Measurements from ENCODE around the gene CPNE9. TPM values are rescaled to one million over a fixed set of nuclear protein-coding genes. Genes with fewer than 3 reads are reported as not detected.
A peak's percentile ranks its signal among the peaks of the same experiment; 100 is the strongest.

CPNE9 gene, protein sequence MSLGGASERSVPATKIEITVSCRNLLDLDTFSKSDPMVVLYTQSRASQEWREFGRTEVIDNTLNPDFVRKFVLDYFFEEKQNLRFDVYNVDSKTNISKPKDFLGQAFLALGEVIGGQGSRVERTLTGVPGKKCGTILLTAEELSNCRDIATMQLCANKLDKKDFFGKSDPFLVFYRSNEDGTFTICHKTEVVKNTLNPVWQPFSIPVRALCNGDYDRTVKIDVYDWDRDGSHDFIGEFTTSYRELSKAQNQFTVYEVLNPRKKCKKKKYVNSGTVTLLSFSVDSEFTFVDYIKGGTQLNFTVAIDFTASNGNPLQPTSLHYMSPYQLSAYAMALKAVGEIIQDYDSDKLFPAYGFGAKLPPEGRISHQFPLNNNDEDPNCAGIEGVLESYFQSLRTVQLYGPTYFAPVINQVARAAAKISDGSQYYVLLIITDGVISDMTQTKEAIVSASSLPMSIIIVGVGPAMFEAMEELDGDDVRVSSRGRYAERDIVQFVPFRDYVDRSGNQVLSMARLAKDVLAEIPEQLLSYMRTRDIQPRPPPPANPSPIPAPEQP
- total RNA-seq, result 1 to 10 TPM in 2 of 4 donors, under 1 TPM in 2; 0.54 to 1.6 (median 1.1) TPM

- intact Hi-C loops (cut with DNase I; ENCODE audit: low total_unique reads), result no loop called here
- DNase-seq (ENCODE audit: low spot score in 2 of 2), result no peak
- H3K4me3 ChIP-seq (ENCODE audit: low read depth, poor library complexity, severe bottlenecking), result peak within 1 kb of the TSS; percentile 32
- 0 to 4% methylated on average over 18 to 21 of the region's 56 CpGs for WGBS, 2 donors
- TF ChIP-seq, protein P1, sequence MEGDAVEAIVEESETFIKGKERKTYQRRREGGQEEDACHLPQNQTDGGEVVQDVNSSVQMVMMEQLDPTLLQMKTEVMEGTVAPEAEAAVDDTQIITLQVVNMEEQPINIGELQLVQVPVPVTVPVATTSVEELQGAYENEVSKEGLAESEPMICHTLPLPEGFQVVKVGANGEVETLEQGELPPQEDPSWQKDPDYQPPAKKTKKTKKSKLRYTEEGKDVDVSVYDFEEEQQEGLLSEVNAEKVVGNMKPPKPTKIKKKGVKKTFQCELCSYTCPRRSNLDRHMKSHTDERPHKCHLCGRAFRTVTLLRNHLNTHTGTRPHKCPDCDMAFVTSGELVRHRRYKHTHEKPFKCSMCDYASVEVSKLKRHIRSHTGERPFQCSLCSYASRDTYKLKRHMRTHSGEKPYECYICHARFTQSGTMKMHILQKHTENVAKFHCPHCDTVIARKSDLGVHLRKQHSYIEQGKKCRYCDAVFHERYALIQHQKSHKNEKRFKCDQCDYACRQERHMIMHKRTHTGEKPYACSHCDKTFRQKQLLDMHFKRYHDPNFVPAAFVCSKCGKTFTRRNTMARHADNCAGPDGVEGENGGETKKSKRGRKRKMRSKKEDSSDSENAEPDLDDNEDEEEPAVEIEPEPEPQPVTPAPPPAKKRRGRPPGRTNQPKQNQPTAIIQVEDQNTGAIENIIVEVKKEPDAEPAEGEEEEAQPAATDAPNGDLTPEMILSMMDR (IDR thresholded peaks at IDR 0.05), result no peak
- TF ChIP-seq POLR2A (IDR thresholded peaks at IDR 0.05), result no peak
These were observed at the start of gene CPNE9 for GRCh38 chr3:9703736-9704346. Gene CPNE9, plus strand, starts transcription at chr3:9703833. Its CDS starts 164 bp downstream, at chr3:9703997.

DNA sequence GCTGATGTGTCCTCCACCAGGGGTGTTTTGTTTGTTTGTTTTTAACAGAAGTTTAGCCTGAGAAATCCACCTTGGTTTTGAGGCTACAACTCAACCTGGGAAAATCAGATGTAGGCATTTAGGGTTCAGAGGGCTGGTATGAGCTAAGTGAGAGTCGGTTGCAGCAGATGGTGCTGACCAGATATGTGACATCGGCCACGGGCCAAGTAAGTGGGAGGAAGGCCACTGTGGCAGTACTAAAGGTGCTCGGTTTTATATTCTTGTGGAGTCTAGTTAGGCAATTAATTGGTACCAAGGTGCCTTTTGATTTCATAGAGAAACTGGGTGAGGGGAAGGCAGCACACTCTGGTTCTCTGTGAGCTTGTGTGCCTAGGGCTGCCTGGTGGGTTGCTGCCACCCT lies 43.8 kb upstream of the CPNE9 start:
- TF ChIP-seq, protein P1 (IDR thresholded peaks at IDR 0.05), result no peak
- no peak for TF ChIP-seq POLR2A (IDR thresholded peaks at IDR 0.05)
- intact Hi-C loops (cut with DNase I; ENCODE audit: low total_unique reads), result no loop called here
- 91 to 94% methylated on average over 4 of the region's 4 CpGs for WGBS, 2 donors
- DNase-seq (ENCODE audit: low spot score in 2 of 2), result no peak
- no peak overlapping the region for H3K4me3 ChIP-seq (ENCODE audit: low read depth, poor library complexity, severe bottlenecking)

DNA sequence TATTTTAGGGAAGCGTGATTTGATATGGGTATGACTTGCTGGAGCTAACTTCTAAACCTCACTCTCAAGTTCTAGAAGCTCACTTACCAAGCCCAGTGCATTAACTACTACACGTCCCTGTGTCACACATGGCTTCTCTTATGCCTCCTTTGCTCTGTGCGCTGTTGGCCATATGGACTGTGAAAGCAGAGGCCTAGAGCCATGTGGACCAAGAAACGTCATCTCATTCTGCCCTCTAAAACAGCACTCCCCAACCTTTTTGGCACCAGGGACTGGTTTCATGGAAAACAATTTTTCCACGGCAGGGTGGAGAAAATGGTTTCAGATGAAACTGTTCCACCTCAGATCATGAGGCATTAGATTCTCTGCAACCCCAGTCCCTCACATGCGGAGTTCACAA lies 42.7 kb upstream of the CPNE9 start:
- H3K4me3 ChIP-seq (ENCODE audit: low read depth, poor library complexity, severe bottlenecking), result no peak overlapping the region
- no peak for DNase-seq (ENCODE audit: low spot score in 2 of 2)
- intact Hi-C loops (cut with DNase I; ENCODE audit: low total_unique reads), result no loop called here
- 70 to 83% methylated on average over 6 of the region's 6 CpGs for WGBS, 2 donors
- TF ChIP-seq, protein P1 (IDR thresholded peaks at IDR 0.05), result no peak
- no peak for TF ChIP-seq POLR2A (IDR thresholded peaks at IDR 0.05)

DNA sequence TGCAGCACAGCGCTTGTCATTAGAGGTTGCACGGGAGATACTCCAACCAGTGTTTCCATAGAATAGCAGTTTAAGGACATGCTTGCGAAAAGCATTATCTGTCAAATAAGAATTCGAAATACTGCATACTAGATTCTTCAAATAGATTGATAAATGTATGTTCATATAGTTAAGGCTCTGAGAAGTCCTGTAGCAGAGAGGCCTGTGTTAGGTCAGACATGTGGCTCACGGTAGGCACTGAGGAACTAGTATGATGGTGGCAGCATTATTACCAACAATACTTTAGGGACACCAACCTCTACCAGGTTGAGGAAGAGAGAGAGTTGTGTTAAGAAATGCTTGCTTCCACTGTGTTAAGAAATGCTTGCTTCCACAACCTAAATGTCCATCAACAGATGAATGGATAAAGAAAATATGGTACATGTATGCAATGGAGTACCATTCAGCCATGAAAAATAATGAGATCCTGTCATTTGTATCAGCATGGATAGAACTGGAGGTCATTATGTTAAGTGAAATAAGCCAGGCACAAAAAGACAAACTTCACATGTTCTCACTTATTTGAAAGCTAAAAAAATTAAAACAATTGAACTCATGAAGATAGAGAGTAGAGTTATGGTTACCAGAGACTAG lies 39.4 kb upstream of the CPNE9 start:
- 97 to 99% methylated on average over 5 of the region's 5 CpGs for WGBS, 2 donors
- no peak for DNase-seq (ENCODE audit: low spot score in 2 of 2)
- intact Hi-C loops (cut with DNase I; ENCODE audit: low total_unique reads), result no loop called here
- TF ChIP-seq, protein P1 (IDR thresholded peaks at IDR 0.05), result no peak
- no peak for TF ChIP-seq POLR2A (IDR thresholded peaks at IDR 0.05)
- H3K4me3 ChIP-seq (ENCODE audit: low read depth, poor library complexity, severe bottlenecking), result no peak overlapping the region

DNA sequence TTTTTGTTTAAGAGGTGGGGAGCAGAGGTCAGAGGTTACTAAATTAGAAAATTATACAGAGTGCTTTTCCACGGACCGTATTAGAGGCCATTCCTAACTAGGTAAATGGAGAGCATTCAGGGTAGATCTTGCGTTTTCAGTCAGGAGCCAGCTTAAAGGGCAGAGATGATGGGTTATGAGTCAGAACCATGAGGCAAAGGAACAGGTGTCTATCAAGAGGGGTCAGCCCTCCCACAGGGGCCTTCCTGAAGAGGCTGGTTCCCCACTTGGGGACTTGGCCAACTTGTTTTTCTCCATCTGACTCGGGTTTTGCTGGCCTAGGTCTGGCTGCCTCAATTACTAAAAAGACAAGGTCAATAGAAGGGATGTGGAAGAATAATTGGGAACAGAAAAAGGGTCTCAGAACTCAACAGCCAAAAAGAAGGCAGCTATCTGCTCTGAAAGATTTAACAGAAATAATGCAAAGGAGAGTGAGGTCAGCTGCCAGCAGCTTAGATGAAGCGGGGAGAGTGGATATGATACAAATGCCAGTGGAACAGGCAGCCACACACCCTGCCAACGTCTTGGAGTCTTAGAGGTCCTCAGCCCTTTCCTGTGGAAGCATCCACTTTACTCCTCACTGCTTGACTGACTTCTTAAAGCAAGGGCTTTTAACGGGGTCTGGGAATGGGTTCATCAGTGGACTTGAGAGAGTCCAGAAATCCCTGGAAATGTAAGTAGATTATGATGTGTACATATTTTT lies 36.8 kb upstream of the CPNE9 start:
- TF ChIP-seq, protein P1 (IDR thresholded peaks at IDR 0.05), result no peak
- TF ChIP-seq POLR2A (IDR thresholded peaks at IDR 0.05), result no peak
- WGBS, 2 donors, result 81 to 84% methylated on average over 7 of the region's 7 CpGs
- intact Hi-C loops (cut with DNase I; ENCODE audit: low total_unique reads), result no loop called here

More for the DNA sequence above, 36.8 kb upstream of the CPNE9 start:
- H3K4me3 ChIP-seq (ENCODE audit: low read depth, poor library complexity, severe bottlenecking), result no peak overlapping the region
- DNase-seq (ENCODE audit: low spot score in 2 of 2), result no peak
